HG03095 (cell line): ENCODE data around the gene TNFSF18.

ENCODE experiments used
- ATAC-seq: cut with Tn5 transposase; IDR thresholded peaks from one replicate; pipeline ENCODE4 v1.9.1; 2021; ENCODE audit warnings: moderate library complexity; ENCODE audit not compliant: unreplicated experiment

Gene TNFSF18

GRCh38 chr1:173042806-173043205, 7.9 kb downstream of the TNFSF18 start:
- ATAC-seq = no peak

GRCh38 chr1:173039626-173040025, 11.1 kb downstream of the TNFSF18 start:
- ATAC-seq = no peak

- no peak for ATAC-seq
Measured at GRCh38 chr1:173038875-173039554, 11.7 kb downstream of the TNFSF18 start.

GRCh38 chr1:173024543-173024942, 26.2 kb downstream of the TNFSF18 start:
- no peak for ATAC-seq

GRCh38 chr1:173023343-173023742, 27.4 kb downstream of the TNFSF18 start:
- no peak for ATAC-seq

- ATAC-seq = peak; percentile 82
Measured at GRCh38 chr1:173020138-173020750, 30.5 kb downstream of the TNFSF18 start.

GRCh38 chr1:173017792-173018191, 32.9 kb downstream of the TNFSF18 start:
- ATAC-seq = no peak

GRCh38 chr1:173016419-173016818, 34.3 kb downstream of the TNFSF18 start:
- ATAC-seq = no peak

- ATAC-seq = no peak
Measured at GRCh38 chr1:173015629-173016028, 35.1 kb downstream of the TNFSF18 start.

- ATAC-seq = no peak
Measured at GRCh38 chr1:173014160-173014559, 36.6 kb downstream of the TNFSF18 start.

GRCh38 chr1:173012126-173012525, 38.6 kb downstream of the TNFSF18 start:
- no peak for ATAC-seq

- ATAC-seq = no peak
Measured at GRCh38 chr1:173009597-173009996, 41.1 kb downstream of the TNFSF18 start.

- ATAC-seq = no peak
Measured at GRCh38 chr1:173005196-173005864, 45.4 kb downstream of the TNFSF18 start.

GRCh38 chr1:173002891-173003838, 47.6 kb downstream of the TNFSF18 start:
- ATAC-seq = no peak

GRCh38 chr1:172999349-172999748, 51.4 kb downstream of the TNFSF18 start:
- ATAC-seq = no peak

GRCh38 chr1:172997941-172998361, 52.8 kb downstream of the TNFSF18 start:
- ATAC-seq = no peak

- ATAC-seq = no peak
Measured at GRCh38 chr1:172993640-172994039, 57.1 kb downstream of the TNFSF18 start.

- ATAC-seq = no peak
Measured at GRCh38 chr1:172991674-172992400, 58.9 kb downstream of the TNFSF18 start.

GRCh38 chr1:172990598-172991215, 60.0 kb downstream of the TNFSF18 start:
- ATAC-seq = no peak
